Measurements from ENCODE around the gene SORD. TPM values are rescaled to one million over a fixed set of nuclear protein-coding genes. Genes with fewer than 3 reads are reported as not detected.

The SORD gene
- total and polyA plus RNA-seq, 9 of the 15 experiments (the other 6 are each of a cell fraction or from before 2014, with no cell fraction given) = 5.9 to 79.2 (median 29.6) TPM

DNA sequence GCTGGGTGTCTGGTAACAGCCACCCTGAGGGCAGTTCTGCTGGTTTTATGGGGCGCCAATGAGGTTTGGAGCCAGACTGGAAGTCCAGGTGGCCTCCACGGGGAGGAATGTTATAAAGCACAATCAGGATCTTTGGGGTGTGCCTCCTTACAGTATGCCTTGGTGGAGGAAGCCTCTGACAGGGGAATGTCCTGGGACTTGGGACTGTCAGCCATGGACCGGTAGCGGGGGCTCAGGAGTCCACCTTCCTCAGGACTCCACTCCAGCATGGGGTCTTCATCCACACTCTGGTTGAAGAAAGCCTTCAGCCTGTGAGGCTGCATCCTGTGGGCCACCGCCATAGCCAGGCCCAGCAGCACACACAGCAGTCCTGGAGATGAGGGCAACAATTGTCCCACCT is 96.0 kb downstream of the SORD start:
- no peak for ATAC-seq
- no peaks in the 10 kb centered on the region for H3K9me1 ChIP-seq (ENCODE audit: control insufficient read depth, insufficient read depth, low read length)
- H3K27ac ChIP-seq (ENCODE audit: extremely low read depth, low read depth, low read length) = no peak overlapping the region
- WGBS (ENCODE audit: insufficient coverage, low coverage, missing lambda C conversion rate) = 45% methylated on average over 5 of the region's 5 CpGs
- no peak overlapping the region for H3K4me3 ChIP-seq
- H3K9me3 ChIP-seq (replicated peaks; ENCODE audit: control insufficient read depth, insufficient read depth, low read depth, low read length) = no peaks in the 10 kb centered on the region
- BruUV-seq (replicated peaks) = no TSS peak
- no peaks in the 10 kb centered on the region for H3K36me3 ChIP-seq (ENCODE audit: control insufficient read depth, insufficient read depth, low read length)
- H4K20me1 ChIP-seq (replicated peaks; ENCODE audit: control insufficient read depth, insufficient read depth, low read length) = no peaks in the 10 kb centered on the region
- CTCF ChIA-PET (ENCODE audit: low intra/inter-chr PET ratio) = interaction anchor here (0.7 to 1.3 kb wide), 3 partner anchors 70 to 78 kb away, joined by 3 to 4 read pairs (median 3); no protein-coding TSS in a partner anchor
- no peak overlapping the region for H2AFZ ChIP-seq (ENCODE audit: low read depth, low read length)
- H3K4me2 ChIP-seq (ENCODE audit: insufficient read depth, low read length) = no peak overlapping the region
- peak overlapping the region in 1 of 2 experiments; percentile 29; a peak in 1 of 4 replicates for H3K9ac ChIP-seq (ENCODE audit: insufficient read depth in 1 of 2, low read depth in 2 of 2, low read length in 2 of 2)
- H3K4me1 ChIP-seq (replicated peaks in 1 of 2; ENCODE audit: control insufficient read depth in 2 of 2, insufficient read depth in 2 of 2, low read length in 2 of 2) = peaks cover 0 to 20% of the 10 kb centered on the region in 2 experiments; a peak in 3 of 5 replicates
- in situ Hi-C loops (cut with MboI) (loop anchor here (25.0 kb wide), 1 partner anchor 157 kb away; the partner anchor contains the start of gene TERB2), intact Hi-C loops (cut with micrococcal nuclease) (loop anchor here (2.0 kb wide), 2 partner anchors 78 to 152 kb away; no protein-coding TSS in a partner anchor)
- H3K27me3 ChIP-seq (ENCODE audit: control insufficient read depth in 2 of 2, insufficient read depth in 2 of 2, low read length in 2 of 2) = peaks cover 9 to 35% of the 10 kb centered on the region in 2 experiments; a peak in 4 of 5 replicates
- no peak for DNase-seq (ENCODE audit: extremely low read depth in 1 of 4, low spot score in 3 of 4)
- H3K79me2 ChIP-seq (ENCODE audit: control insufficient read depth, insufficient read depth, low read length) = no peaks in the 10 kb centered on the region
- POLR2A ChIA-PET = interaction anchor here (0.8 to 0.9 kb wide), 2 partner anchors 10 to 407 kb away, joined by 3 to 4 read pairs; no protein-coding TSS in a partner anchor
- no peak for FAIRE-seq
- TF ChIP-seq, protein P1, sequence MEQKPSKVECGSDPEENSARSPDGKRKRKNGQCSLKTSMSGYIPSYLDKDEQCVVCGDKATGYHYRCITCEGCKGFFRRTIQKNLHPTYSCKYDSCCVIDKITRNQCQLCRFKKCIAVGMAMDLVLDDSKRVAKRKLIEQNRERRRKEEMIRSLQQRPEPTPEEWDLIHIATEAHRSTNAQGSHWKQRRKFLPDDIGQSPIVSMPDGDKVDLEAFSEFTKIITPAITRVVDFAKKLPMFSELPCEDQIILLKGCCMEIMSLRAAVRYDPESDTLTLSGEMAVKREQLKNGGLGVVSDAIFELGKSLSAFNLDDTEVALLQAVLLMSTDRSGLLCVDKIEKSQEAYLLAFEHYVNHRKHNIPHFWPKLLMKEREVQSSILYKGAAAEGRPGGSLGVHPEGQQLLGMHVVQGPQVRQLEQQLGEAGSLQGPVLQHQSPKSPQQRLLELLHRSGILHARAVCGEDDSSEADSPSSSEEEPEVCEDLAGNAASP (IDR thresholded peaks at IDR 0.05) = no peak
- TF ChIP-seq ZNF41 (CRISPR knock-in tag; conservative IDR thresholded peaks at IDR 0.05) (no peak), SMARCC2 (IDR thresholded peaks at IDR 0.05; ENCODE audit: low read depth) (no peak), POLR2AphosphoS5 (IDR thresholded peaks at IDR 0.05; ENCODE audit: control insufficient read depth, insufficient read depth, low read depth, low read length) (no peak), NEUROD1 (IDR thresholded peaks at IDR 0.05; ENCODE audit: borderline replicate concordance, low read depth, low read length, partially characterized antibody) (no peak), SREBF2 (CRISPR knock-in tag; IDR thresholded peaks at IDR 0.05) (no peak), ZNF384 (IDR thresholded peaks at IDR 0.05; ENCODE audit: low read depth, low read length) (no peak), MCM7 (IDR thresholded peaks at IDR 0.05) (no peak), POLR2AphosphoS2 (IDR thresholded peaks at IDR 0.05; ENCODE audit: low read length) (no peak), MEIS2 (IDR thresholded peaks at IDR 0.05; ENCODE audit: partially characterized antibody) (no peak), MAZ (CRISPR knock-in tag; conservative IDR thresholded peaks at IDR 0.05 in 1 of 2, IDR thresholded peaks at IDR 0.05 in 1 of 2) (no peak), MIER1 (IDR thresholded peaks at IDR 0.05; ENCODE audit: low read depth) (no peak)
- TF ChIP-seq, protein P2, sequence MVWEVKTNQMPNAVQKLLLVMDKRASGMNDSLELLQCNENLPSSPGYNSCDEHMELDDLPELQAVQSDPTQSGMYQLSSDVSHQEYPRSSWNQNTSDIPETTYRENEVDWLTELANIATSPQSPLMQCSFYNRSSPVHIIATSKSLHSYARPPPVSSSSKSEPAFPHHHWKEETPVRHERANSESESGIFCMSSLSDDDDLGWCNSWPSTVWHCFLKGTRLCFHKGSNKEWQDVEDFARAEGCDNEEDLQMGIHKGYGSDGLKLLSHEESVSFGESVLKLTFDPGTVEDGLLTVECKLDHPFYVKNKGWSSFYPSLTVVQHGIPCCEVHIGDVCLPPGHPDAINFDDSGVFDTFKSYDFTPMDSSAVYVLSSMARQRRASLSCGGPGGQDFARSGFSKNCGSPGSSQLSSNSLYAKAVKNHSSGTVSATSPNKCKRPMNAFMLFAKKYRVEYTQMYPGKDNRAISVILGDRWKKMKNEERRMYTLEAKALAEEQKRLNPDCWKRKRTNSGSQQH (CRISPR knock-in tag; IDR thresholded peaks at IDR 0.05) = no peak
- TF ChIP-seq, protein P3, sequence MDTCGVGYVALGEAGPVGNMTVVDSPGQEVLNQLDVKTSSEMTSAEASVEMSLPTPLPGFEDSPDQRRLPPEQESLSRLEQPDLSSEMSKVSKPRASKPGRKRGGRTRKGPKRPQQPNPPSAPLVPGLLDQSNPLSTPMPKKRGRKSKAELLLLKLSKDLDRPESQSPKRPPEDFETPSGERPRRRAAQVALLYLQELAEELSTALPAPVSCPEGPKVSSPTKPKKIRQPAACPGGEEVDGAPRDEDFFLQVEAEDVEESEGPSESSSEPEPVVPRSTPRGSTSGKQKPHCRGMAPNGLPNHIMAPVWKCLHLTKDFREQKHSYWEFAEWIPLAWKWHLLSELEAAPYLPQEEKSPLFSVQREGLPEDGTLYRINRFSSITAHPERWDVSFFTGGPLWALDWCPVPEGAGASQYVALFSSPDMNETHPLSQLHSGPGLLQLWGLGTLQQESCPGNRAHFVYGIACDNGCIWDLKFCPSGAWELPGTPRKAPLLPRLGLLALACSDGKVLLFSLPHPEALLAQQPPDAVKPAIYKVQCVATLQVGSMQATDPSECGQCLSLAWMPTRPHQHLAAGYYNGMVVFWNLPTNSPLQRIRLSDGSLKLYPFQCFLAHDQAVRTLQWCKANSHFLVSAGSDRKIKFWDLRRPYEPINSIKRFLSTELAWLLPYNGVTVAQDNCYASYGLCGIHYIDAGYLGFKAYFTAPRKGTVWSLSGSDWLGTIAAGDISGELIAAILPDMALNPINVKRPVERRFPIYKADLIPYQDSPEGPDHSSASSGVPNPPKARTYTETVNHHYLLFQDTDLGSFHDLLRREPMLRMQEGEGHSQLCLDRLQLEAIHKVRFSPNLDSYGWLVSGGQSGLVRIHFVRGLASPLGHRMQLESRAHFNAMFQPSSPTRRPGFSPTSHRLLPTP (IDR thresholded peaks at IDR 0.05; ENCODE audit: borderline replicate concordance, extremely low read depth, insufficient read length) = no peak

All from K562 (cell line).